GM19452 (cell line): ENCODE data around the gene FBXL17.
"Not testable (repeated sequence)": the region's sequence is repeated elsewhere in the genome, so short reads cannot be mapped to it uniquely, and the experiment has no call there.

Experiments
- ATAC-seq: cut with Tn5 transposase; IDR thresholded peaks from one replicate; pipeline ENCODE4 v1.9.1; 2021; ENCODE audit not compliant: unreplicated experiment

FBXL17 gene

GRCh38 chr5:108171759-108172158 is 210.1 kb downstream of the FBXL17 start:
- no peak for ATAC-seq

GRCh38 chr5:108168915-108169314 is 213.0 kb downstream of the FBXL17 start:
- no peak for ATAC-seq

- ATAC-seq = no peak
Measured at GRCh38 chr5:108167174-108167573, 214.7 kb downstream of the FBXL17 start.

- ATAC-seq = no peak
Measured at GRCh38 chr5:108164574-108164973, 217.3 kb downstream of the FBXL17 start.

- not testable (repeated sequence) for ATAC-seq
Measured at GRCh38 chr5:108152854-108153253, 229.0 kb downstream of the FBXL17 start.

GRCh38 chr5:108149369-108149768 is 232.5 kb downstream of the FBXL17 start:
- no peak for ATAC-seq

GRCh38 chr5:108148715-108149139 is 233.2 kb downstream of the FBXL17 start:
- no peak for ATAC-seq

- ATAC-seq = no peak
Measured at GRCh38 chr5:108146222-108146621, 235.7 kb downstream of the FBXL17 start.

- ATAC-seq = no peak
Measured at GRCh38 chr5:108145351-108145750, 236.5 kb downstream of the FBXL17 start.

- ATAC-seq = no peak
Measured at GRCh38 chr5:108144332-108144731, 237.6 kb downstream of the FBXL17 start.

GRCh38 chr5:108143581-108143980 is 238.3 kb downstream of the FBXL17 start:
- no peak for ATAC-seq

- no peak for ATAC-seq
Measured at GRCh38 chr5:108141676-108142075, 240.2 kb downstream of the FBXL17 start.

- no peak for ATAC-seq
Measured at GRCh38 chr5:108136493-108136892, 245.4 kb downstream of the FBXL17 start.

GRCh38 chr5:108129129-108129528 is 252.8 kb downstream of the FBXL17 start:
- no peak for ATAC-seq

GRCh38 chr5:108125771-108126511 is 256.0 kb downstream of the FBXL17 start:
- no peak for ATAC-seq

GRCh38 chr5:108124596-108124995 is 257.3 kb downstream of the FBXL17 start:
- ATAC-seq = no peak

GRCh38 chr5:108122702-108123101 is 259.2 kb downstream of the FBXL17 start:
- no peak for ATAC-seq

GRCh38 chr5:108118813-108119514 is 262.9 kb downstream of the FBXL17 start:
- ATAC-seq = no peak

- no peak for ATAC-seq
Measured at GRCh38 chr5:108115673-108116072, 266.2 kb downstream of the FBXL17 start.

GRCh38 chr5:108113950-108114349 is 267.9 kb downstream of the FBXL17 start:
- no peak for ATAC-seq

GRCh38 chr5:108111736-108112135 is 270.2 kb downstream of the FBXL17 start:
- ATAC-seq = no peak

GRCh38 chr5:108109059-108109458 is 272.8 kb downstream of the FBXL17 start:
- ATAC-seq = no peak
